H4 (cell line): ENCODE results near the gene KITLG. TPM values are rescaled to one million over a fixed set of nuclear protein-coding genes. Genes with fewer than 3 reads are reported as not detected.
A peak's percentile ranks its signal among the peaks of the same experiment; 100 is the strongest.
"Not testable (repeated sequence)": the region's sequence is repeated elsewhere in the genome, so short reads cannot be mapped to it uniquely, and the experiment has no call there.

Experiments
- DNase-seq: peaks from one replicate; pipeline ENCODE4 v3.0.0-alpha.2; 2015; ENCODE audit warnings: low spot score
- total RNA-seq: library from RNA; depleted of rRNA; stranded (reverse); fragments of >200 nt; shearing (Covaris generic); gene quantifications from 2 replicates; pipeline ENCODE4 v1.2.3, GENCODE V29; 2014

Gene KITLG
- total RNA-seq, 1 experiment from 2014 or later, result 12.3 TPM

GRCh38 chr12:88496429-88496828, 83.8 kb downstream of the KITLG start:
- DNase-seq, result no peak

GRCh38 chr12:88495031-88495430, 85.2 kb downstream of the KITLG start:
- DNase-seq, result no peak

DNA sequence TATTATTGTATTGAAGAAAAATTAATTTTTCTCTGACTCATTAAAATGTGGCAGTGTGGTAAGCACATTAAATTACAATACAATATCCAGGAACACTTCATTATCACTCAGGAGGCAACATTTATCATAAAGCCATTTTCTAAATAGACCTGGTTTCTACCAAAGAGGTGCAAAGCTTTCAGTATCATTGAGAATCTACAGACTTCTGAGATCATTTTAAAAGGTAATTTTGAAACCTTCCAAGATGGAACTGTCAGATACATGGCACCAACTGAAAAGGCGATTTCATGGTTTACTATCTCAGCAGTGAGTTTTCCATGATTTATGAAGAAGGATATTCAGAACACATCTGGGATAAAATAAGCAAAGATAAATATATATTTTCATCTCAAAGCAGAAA, 85.8 kb downstream of the KITLG start:
- DNase-seq, result no peak

DNA sequence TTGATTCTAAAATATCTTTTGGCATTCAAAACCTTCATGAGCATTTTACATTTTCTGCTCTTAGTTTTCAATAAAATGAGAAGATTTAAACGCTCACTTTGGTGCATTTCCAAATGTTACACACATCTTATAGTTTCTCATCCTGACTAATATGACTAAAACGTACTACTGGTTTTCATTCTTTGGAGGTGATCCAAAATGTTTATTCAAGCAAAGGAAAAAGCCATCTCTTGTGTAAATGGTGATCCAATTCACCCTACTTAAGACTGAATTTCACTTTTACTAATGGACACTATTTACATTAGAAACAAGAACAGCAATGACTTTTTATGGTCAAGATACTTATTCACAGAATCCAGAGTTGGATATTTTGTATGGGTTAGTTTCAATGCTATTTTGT, 86.6 kb downstream of the KITLG start:
- DNase-seq, result peak; percentile 14

DNA sequence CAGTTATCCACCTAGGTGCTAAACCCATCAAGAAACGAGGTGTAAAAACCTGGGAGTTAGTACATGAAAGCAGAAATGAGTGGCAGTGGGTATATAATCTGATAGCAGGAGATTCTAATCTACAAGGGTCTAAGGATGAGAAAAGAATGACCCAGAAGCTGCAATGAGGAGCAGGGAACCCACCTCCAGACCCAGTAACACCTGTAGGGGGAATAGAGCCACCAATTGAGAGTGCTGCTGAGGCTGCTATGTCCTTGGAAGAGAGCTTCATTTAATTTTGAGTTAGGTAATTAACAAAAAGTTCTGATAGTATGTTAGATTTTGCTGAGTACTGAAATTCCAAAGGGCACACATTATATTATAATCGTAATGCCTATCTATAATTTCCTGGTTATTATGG, 89.8 kb downstream of the KITLG start:
- DNase-seq, result no peak

DNA sequence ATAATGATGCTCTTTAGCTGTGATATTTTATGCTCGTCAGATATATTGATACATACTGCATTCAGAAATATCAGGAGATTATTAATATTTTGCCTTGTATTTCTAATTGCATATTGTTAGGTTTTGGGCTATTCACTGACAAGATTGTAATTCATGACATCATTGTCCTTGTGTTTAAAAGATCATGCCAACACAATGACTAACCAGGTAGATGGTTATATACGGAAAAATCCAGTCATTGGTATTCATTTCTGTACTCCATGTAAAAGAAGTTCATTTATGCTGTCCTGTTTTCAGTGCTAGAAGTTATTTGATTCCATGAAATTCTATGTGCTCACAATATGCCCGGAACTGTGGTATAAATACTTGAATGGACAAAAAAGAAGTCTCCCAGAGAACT, 107.5 kb downstream of the KITLG start:
- DNase-seq, result peak; percentile 14

DNA sequence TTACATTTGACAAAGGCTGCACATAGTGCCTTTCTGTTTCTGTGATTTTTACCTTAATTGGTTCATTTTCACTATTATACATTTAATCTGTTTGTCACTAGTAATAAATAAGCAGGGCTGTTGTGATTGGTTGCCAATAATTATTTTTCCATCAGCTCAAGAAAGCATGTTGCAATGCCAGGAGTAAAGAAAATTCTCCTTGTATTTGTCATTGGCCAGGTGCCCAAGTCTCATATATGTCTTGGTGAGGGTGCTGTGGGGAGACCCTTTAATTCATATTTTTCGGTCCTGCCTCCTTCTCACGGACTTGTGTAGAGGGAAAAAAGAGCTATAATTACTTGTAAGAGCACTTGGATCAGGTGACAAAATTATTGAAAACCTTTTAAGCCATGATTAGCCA, 108.0 kb downstream of the KITLG start:
- no peak for DNase-seq

DNA sequence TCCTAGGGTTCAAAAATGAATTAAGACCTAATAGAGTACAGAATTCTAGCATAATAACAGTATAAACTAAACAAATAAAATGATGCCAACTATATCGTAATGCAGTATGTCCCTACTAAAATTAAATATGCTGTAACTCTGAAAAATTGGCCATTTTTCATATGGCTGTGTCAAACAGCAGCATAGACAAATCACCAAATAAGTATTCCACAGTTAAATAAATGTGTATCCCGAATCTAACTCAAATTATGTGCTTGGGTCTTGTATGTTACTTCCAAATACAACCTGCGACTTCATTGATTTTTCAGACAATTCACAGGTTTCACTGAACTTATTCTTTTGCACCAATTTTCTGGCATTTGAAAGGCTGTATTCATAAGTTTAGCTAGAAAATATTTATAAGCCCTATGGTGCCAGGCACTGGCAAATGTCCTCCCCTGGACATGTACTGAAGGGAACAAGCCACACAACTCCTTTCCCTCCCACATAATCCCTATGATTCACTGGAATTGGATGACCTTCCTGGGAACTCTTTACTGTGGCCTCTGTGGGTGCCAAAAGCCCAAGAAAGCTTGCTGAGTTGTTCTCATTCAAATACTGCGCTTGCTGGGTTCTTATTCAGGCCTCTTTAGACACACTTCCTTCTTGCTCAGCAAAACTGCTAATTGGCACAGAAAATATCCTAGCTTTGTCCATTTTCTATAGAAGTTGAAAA, 108.8 kb downstream of the KITLG start:
- peak; percentile 61 for DNase-seq

DNA sequence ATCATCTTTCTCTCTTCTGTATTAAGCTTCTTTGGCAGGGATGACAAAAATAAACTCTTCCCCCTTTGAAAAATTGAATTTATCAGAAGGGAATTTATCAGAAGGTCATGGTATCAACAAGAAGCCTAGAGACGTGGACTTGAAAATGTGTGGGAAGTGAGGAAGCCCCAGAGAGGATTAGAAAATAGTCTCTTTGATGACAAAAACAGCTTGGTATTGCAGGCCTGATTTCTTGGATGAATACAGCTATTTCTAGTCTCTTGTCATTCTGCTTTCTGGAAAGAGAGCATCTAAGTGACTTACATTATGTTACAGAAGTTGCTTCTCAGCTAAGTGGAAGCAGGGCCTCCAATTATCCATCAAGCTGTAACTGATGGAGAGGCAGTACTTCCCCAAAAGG, 111.1 kb downstream of the KITLG start:
- DNase-seq, result no peak

DNA sequence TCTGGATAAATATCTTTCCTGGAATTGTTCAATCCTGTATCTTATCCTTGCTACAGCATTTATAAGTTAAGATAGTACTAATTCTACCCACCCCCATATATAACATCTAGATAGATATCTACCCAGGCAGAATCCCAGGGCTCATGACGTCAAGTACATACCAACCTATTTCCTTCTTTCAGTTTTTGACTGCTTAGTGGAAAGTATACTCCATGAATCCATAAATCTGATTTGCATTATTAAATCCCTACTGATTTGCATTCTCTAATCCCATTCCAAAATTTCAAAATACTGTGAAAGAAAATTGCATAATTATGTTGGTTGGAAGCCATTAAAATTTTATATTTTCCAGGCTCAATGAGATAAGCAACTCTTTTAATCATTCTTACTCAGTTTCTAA, 111.7 kb downstream of the KITLG start:
- no peak for DNase-seq

- DNase-seq, result not testable (repeated sequence)
These were observed 113.6 kb downstream of the KITLG start for GRCh38 chr12:88466708-88467107.

DNA sequence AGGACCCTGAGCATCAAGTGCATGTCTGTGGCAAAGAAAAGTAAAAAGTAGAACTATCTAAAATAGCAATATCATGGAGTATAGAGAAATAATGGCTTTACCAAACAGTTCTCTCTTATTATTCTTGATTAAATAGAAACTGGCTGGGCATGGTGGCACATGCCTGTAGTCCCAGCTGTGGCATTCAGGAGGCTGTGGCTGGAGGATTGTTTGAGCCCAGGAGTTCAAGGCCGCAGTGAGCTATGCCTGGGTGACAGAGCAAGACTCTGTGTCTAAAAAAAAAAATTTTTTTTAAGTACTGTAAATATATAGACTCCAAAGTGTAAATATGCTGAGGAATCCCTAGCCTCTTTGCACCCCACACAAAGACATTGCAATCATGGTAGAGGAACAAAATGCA, 121.9 kb downstream of the KITLG start:
- DNase-seq, result no peak

DNA sequence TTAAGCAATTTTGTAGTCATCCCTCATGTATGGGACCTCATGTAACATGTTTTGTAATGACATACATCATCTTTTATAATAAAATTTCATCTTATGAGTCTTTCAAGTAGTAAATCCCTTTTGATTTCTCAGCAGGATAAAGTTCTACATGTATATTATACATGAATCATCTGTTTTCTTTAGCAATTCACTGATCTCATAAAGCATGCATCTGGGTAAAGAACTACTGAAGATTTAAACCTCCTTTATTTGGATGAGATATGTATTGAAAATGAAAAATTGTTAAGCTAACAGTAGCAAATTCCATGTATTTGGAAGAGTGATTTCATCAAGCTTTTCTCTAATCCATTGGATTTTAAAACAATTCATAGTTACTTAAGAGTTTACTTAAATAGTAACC, 126.9 kb downstream of the KITLG start:
- DNase-seq, result no peak

GRCh38 chr12:88451205-88451604, 129.1 kb downstream of the KITLG start:
- DNase-seq, result no peak

DNA sequence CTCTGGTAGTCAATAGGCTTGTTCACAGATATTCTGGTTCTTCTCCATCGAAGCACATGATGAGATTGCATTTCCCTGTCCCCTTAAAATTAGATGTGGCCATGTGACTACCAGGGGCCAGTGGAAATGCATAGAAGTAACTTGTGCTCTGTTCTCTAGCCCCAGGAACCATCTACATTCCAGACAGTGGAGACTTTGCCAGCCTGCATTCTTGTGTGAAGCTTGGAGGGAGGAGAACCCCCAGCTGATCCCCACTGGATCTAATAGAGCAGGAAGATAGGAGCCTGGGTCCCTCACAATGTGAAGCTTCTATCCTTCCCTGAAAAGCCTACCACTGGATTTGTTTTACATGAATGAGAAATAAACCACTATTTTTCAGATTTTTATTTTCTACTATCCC, 130.1 kb downstream of the KITLG start:
- no peak for DNase-seq

DNA sequence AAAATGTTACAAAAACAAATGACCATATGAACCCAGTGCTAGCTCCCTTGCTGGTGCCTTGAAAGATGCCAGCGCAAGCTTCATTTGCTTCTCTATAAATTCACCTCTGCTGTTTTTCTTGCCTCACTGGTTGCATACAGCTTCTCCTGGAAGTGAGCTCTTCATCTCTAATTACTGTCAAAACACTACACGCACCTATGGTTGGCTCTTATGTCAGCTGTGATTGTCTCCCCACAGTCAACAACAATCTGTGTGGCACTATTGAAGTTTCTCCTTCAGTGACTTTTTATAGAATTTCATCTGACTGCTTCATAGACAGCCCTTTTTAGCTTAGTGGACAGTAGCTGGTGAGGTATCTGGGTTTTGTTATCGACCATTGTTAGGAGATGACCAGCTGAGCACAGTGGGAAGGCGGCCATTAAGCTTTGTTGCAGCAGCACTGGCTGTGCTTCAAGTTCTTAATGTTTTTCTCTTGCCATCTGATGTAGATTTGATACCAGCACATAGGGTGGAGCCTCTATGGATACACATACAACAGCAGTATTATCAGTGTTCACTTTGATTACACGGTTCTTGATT, 131.8 kb downstream of the KITLG start:
- no peak for DNase-seq

DNA sequence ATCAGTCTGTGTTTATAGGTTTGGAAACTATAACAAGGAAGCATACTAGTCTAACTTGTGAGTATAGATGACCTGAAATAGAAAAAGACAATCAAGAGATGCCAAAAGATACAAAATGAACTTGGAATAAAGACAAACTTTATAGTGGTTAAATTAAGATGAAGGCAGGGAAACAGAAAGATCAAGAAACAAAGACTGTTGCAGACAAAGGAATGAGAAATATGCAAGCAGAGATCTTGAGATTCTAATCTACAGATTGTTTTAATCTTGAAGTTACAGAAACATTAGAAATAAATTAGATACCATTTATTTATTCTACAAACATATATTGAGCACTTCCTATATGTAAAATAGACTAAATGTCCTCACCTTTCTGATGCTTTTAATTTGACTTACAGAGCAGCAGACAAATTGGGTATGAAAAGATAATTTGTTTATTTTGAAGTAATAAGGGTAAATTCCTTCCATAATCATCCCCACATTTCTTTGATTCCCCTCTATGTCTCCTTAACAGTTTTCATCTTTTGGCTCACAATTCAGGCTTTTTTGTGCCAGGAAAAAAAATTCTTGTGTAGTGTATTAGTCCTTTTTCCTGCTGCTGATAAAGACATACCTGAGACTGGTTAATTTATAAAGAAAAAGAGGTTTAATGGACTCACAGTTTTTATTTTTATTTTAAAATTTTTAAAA, 134.4 kb downstream of the KITLG start:
- no peak for DNase-seq

- DNase-seq, result no peak
These were observed 135.8 kb downstream of the KITLG start for GRCh38 chr12:88444481-88444880.
